HG03196 (cell line): ENCODE results near the gene SPECC1L.

ENCODE experiments used
- ATAC-seq: cut with Tn5 transposase; IDR thresholded peaks from one replicate; pipeline ENCODE4 v1.9.1; 2021; ENCODE audit not compliant: unreplicated experiment

The SPECC1L gene

GRCh38 chr22:24424901-24425775, 154.5 kb downstream of the SPECC1L start:
- no peak for ATAC-seq

DNA sequence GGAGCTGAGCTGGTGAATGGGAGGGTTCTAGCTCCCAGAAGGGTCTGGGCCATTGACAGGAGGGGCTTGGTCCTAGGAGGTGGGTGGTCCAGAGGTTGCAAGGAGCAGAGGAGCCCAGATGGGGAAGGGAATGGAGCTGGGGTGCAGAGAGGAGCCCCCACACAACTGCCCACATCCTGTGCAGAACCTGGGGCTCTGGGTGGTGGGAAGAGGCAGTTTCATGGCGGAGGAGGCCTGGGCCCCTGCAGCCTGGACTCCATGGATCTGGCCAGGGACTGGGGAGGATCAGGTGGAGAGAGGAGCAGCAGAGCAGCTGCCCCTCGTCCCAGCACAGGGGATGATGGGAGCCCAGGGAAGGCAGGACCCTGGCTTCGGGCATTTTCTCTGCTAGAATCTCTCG, 155.8 kb downstream of the SPECC1L start:
- no peak for ATAC-seq

GRCh38 chr22:24426851-24427499, 156.3 kb downstream of the SPECC1L start:
- ATAC-seq: no peak

GRCh38 chr22:24427500-24428164, 157.0 kb downstream of the SPECC1L start, which contains the start of gene ADORA2A:
Gene ADORA2A, plus strand, starts transcription at chr22:24427599. Its CDS starts 5,806 bp downstream, at chr22:24433405.
- peak; percentile 47 for ATAC-seq

DNA sequence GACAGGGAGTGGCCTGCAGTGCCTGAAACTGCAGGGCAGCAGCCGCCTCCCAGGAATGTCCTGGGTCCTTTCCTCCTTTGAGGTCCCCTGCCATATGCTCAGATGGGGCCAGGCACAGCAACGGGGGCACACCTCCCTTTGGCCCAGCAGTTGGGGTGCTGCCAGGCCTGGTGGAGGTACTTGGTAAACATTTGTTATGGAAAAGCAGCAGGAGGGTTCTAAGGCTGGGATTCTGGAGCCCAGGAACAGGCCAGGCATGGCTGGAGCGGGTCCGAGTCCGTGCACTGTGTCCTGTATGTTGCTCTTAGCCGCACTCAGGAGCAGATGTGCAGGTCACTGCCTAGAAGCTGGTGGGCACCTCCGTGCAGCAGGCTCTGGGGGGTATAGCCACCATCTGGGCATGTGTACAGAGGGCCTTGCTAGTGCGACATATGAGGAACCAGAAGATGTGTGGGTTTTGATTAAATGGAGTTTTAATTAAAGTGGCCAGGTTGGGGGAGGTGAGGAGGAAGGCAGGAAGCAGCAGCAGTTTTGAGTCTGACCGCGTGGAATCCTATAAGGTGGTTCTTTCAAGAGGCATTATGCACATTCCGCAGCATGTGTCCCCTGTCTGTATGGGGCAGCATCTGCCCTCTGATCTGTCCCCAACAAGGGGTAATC, 158.2 kb downstream of the SPECC1L start:
- no peak for ATAC-seq

GRCh38 chr22:24429411-24430365, 159.1 kb downstream of the SPECC1L start:
- ATAC-seq: no peak

- no peak for ATAC-seq
These were observed 160.0 kb downstream of the SPECC1L start for GRCh38 chr22:24430431-24431308.

DNA sequence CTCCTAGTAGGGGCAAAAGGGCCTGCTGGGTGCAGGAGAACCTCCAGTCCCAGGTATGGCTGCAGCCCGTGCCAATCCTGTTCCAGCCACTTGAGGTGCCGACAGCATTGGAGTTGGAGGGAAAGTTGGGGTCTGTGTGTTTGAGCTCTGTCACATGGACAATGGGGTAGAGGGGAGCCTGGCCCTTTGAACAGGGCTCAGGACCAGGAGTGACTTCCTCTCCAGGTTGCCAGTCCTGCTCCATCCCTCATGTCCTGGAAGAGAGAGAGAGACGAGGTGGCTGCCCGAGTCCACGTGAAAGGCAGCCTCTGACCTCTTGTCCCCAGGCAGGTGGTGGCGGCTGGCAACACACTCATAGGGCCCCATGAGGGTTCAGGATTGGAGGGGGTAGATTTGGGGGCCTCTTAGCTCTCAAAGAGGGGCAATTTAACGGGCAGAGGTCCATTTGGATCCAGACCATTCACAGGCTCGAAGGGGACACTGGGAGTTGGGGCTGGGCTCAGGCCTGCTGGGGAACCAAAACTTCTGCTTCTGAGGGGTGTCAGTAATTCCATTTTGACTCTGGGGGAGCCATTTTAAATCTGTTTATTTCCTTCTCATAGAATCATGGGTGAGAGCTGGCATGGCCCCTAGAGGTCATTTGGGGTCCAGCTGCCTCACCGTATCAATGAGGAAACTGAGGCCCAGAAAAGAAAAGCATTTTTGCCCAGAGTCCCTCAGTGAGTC, 160.8 kb downstream of the SPECC1L start:
- ATAC-seq: no peak

DNA sequence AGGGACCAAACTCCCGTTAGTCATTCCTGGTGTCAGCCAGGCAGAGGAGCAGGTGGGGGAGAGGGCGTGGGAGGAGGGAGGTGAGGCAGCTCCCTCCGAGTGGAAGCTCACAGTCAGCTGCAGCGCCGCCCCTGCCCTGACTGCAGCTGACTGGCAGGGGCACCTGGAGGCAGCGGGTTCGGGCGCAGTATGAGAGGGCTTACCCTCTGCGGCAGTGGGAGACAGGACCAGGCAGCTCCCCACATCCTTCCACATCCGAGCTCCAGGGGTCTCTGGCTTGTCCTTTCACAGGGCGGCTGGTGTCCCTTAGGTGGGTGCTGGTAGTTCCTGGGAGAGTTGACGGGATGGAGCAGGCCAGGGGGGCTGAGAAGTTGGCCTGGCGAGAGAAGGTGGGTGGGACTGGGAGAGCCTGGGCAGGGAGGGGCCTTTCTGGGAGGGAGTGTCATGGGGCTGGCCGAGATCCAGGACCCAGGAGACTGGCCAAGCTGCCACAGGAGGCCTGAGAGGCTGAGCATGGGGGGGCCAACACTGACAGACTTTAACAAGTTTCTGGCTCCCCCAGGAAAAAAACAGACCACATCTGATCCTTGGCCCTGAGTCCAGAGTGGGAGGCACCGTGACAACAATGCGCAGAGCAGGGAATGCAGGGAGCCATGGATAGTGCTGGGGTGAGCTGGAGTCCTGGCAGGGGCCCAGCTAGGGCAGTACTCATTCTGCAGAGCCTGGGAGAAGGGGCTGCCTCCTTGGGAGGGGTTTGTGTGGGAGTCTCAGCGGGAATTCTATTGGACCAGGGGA, 161.6 kb downstream of the SPECC1L start:
- ATAC-seq: no peak

- ATAC-seq: no peak
These were observed 162.6 kb downstream of the SPECC1L start for GRCh38 chr22:24433001-24433827.

- ATAC-seq: peak; percentile 53
These were observed 163.3 kb downstream of the SPECC1L start for GRCh38 chr22:24433828-24434470.

GRCh38 chr22:24434471-24435322, 164.1 kb downstream of the SPECC1L start:
- ATAC-seq: peak; percentile 39

GRCh38 chr22:24435323-24435645, 164.7 kb downstream of the SPECC1L start:
- ATAC-seq: no peak

DNA sequence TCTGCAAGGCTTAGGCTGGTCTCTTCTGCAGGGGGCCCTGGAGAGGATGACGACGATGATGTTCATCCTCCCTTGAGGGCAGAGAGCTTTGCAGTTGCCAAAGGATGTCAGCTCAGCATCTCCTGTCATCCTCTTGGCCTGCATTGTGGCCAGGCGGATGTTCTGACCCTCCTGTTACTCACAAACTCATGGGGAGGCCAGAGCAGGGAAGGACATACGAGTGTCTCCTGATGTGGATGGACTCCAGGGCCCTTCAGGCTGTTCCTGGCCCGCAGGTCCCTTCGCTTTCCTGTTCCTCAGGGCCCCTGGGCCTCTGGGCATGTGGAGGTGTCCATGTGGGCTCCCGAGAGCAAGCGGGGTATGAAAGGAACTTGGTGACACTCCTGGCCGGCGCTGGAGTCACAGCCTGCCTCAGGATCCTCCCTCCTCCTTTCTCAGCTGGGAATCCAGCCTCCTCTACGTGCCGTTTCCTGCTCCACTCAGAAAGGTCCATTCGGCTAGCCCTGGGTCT, 165.3 kb downstream of the SPECC1L start:
- ATAC-seq: no peak

DNA sequence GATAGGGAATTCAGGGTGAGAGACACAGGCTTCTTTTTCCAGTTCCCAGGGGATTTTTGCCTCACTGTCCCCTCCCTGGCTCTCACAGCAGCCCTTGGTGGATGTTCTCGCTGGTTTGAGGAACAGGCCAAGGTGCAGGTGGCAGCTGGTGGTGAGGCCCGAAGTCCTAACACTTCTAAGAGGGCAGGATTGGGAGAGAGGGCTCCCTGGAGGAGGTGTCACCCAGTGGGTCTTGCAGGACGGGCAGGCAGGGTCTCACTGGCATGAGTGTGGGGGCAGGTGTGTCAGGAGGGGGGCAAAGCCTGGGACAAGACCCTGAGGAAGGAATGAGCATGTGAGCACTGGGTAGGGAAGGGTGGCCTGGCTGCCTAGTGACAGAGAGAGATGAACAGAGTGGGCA, 165.9 kb downstream of the SPECC1L start:
- no peak for ATAC-seq
